ENCODE results near the gene GASK1A. TPM values are rescaled to one million over a fixed set of nuclear protein-coding genes. Genes with fewer than 3 reads are reported as not detected.

The GASK1A gene
- total and polyA plus RNA-seq, 2 donors (not counting 3 experiments of a cell fraction or from before 2014, with no cell fraction given): 0.04 TPM; not detected in 1

- no peaks in the 10 kb centered on the region for H3K4me1 ChIP-seq (ENCODE audit: control insufficient read depth, extremely low read depth, insufficient read depth, low read length)
- no peaks in the 10 kb centered on the region for H3K9me3 ChIP-seq (replicated peaks; ENCODE audit: control insufficient read depth, insufficient read depth, low read length)
- no peaks in the 10 kb centered on the region for H3K9me1 ChIP-seq (replicated peaks; ENCODE audit: control insufficient read depth, extremely low read depth, insufficient read depth, low read length)
- intact Hi-C loops (cut with micrococcal nuclease) (no loop called here), dilution Hi-C loops (cut with MboI; ENCODE audit: extremely low pct_ligation_motif_present, low sequenced_read_pairs) (no loop called here)
- POLR2A ChIA-PET: no interaction called here
- no peaks in the 10 kb centered on the region for H3K79me2 ChIP-seq (ENCODE audit: control insufficient read depth, insufficient read depth, low read length)
- CTCF ChIA-PET: no interaction called here
- no peak for TF ChIP-seq EZH2 (IDR thresholded peaks at IDR 0.05; ENCODE audit: borderline replicate concordance, low read depth, low read length, severe bottlenecking)
- no peak for TF ChIP-seq FOS (IDR thresholded peaks at IDR 0.05; ENCODE audit: borderline replicate concordance, insufficient read depth, low read length)
- TF ChIP-seq CTCF (IDR thresholded peaks at IDR 0.05; ENCODE audit: extremely low read depth in 1 of 2, insufficient read depth in 1 of 2, low read depth in 1 of 2, low read length in 2 of 2): no peak
- no peak for TF ChIP-seq MYC (IDR thresholded peaks at IDR 0.05; ENCODE audit: low read depth, low read length)
- TF ChIP-seq JUN (IDR thresholded peaks at IDR 0.05; ENCODE audit: borderline replicate concordance, insufficient read depth, insufficient read length, low read depth): no peak
- no peak for TF ChIP-seq POLR2A (IDR thresholded peaks at IDR 0.05; ENCODE audit: low read depth, low read length)
- no peak for TF ChIP-seq GATA2 (IDR thresholded peaks at IDR 0.05; ENCODE audit: insufficient read depth, insufficient read length, low read depth, low read length)
- no peak for TF ChIP-seq MAX (IDR thresholded peaks at IDR 0.05; ENCODE audit: insufficient read depth, insufficient read length)
- no peak for TF ChIP-seq POLR2AphosphoS5 (IDR thresholded peaks at IDR 0.05; ENCODE audit: insufficient read depth, low read depth, low read length)
- no peak for DNase-seq (ENCODE audit: low read depth, low spot score)
- no peak for FAIRE-seq
- H3K36me3 ChIP-seq (ENCODE audit: control insufficient read depth in 2 of 2, extremely low read depth in 1 of 2, insufficient read depth in 2 of 2, low read length in 2 of 2): no peaks in the 10 kb centered on the region
- H3K4me3 ChIP-seq (replicated peaks in 1 of 3; ENCODE audit: insufficient read depth in 1 of 3, low read depth in 1 of 3, low read length in 3 of 3): no peak overlapping the region
- no peaks in the 10 kb centered on the region for H4K20me1 ChIP-seq (replicated peaks; ENCODE audit: control insufficient read depth, extremely low read depth, insufficient read depth, low read length)
- H2AFZ ChIP-seq (ENCODE audit: low read depth, low read length): no peak overlapping the region
- H3K9ac ChIP-seq (replicated peaks; ENCODE audit: extremely low read depth, insufficient read depth, low read length): no peak overlapping the region
- H3K27ac ChIP-seq (ENCODE audit: insufficient read depth, low read depth, low read length): no peak overlapping the region
- H3K4me2 ChIP-seq (ENCODE audit: insufficient read depth, low read length): no peak overlapping the region
- no peaks in the 10 kb centered on the region for H3K27me3 ChIP-seq (ENCODE audit: control insufficient read depth in 2 of 2, insufficient read depth in 2 of 2, low read length in 2 of 2)
- BruUV-seq (replicated peaks): no TSS peak
These were observed 57.7 kb downstream of the GASK1A start for GRCh38 chr3:43036621-43037423.

Data from endothelial cell of umbilical vein (primary cell).